Calu3 (cell line): ENCODE data around the gene TAOK1. TPM values are rescaled to one million over a fixed set of nuclear protein-coding genes. Genes with fewer than 3 reads are reported as not detected.

Source experiments
- BruUV-seq: library from RNA; stranded (reverse); fragments of 400-500 nt; replicated peaks from 2 replicates; lab custom pipeline; 2021; lab: Mats Ljungman, UMichigan
- CTCF ChIA-PET: fragments of 300-600 bp; sonication (Branson Sonifier 250); formaldehyde crosslinking; loops from one replicate; lab custom pipeline; 2022; ENCODE audit warnings: antibody characterized with exemption; lab: Charles Lee
- DNase-seq: peaks from one replicate; pipeline ENCODE4 v3.0.0; 2022
- H3K27ac Mint-ChIP-seq: one replicate; pipeline ENCODE4 v1.8.0; 2022; ENCODE audit warnings: mixed read lengths; ENCODE audit not compliant: unreplicated experiment
- H3K27me3 Mint-ChIP-seq: one replicate; pipeline ENCODE4 v1.8.0; 2022; ENCODE audit warnings: mixed read lengths; ENCODE audit not compliant: unreplicated experiment
- H3K36me3 Mint-ChIP-seq: one replicate; pipeline ENCODE4 v1.8.0; 2022; ENCODE audit warnings: mild to moderate bottlenecking, moderate library complexity, mixed read lengths; ENCODE audit not compliant: insufficient read depth, unreplicated experiment
- H3K4me1 Mint-ChIP-seq: one replicate; pipeline ENCODE4 v1.8.0; 2022; ENCODE audit warnings: mild to moderate bottlenecking, low read depth, mixed read lengths; ENCODE audit not compliant: unreplicated experiment
- H3K4me3 Mint-ChIP-seq: one replicate; pipeline ENCODE4 v1.8.0; 2022; ENCODE audit warnings: mild to moderate bottlenecking, low read depth, moderate library complexity, mixed read lengths; ENCODE audit not compliant: unreplicated experiment
- H3K9me3 Mint-ChIP-seq: one replicate; pipeline ENCODE4 v1.8.0; 2022; ENCODE audit warnings: low read depth, mixed read lengths; ENCODE audit not compliant: unreplicated experiment
- intact Hi-C: fragments of 100-400 bp; cut with micrococcal nuclease; formaldehyde crosslinking; loops from one replicate; pipeline ENCODE4 v1.10.0; 2022; ENCODE audit not compliant: unreplicated experiment
- total RNA-seq: library from RNA; stranded (reverse); gene quantifications from 2 replicates; pipeline ENCODE4 v1.2.3, GENCODE V29; 2022
- TF ChIP-seq, protein P1 (sequence below): fragments of 200-600 bp; IDR thresholded peaks from one replicate; pipeline ENCODE4 v1.8.0; 2022; ENCODE audit warnings: antibody characterized with exemption; ENCODE audit not compliant: unreplicated experiment

TAOK1 gene
- total RNA-seq, 1 experiment from 2014 or later: 78.1 TPM

DNA sequence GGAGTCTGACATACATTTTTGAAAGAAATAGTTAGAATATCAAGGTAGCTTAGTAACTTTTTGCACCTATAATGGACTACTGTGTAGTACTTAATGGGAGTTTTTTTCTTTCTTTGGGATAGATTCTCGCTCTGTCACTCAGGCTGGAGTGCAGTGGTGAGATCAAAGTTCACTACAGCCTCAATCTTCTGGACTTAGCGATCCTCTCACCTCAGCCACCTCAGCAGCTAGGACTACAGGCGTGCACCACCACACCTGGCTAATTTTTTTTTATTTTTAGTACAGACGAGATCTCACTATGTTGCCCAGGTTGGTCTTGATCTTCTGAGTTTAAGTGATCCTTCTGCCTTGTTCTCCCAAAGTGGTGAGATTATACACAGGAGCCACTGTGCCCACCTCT is 9.5 kb downstream of the TAOK1 start:
- Mint-ChIP-seq H3K27me3 (no peaks in the 10 kb centered on the region), H3K27ac (no peak overlapping the region), H3K4me1 (no peaks in the 10 kb centered on the region), H3K36me3 (peaks cover 46% of the 10 kb centered on the region), H3K9me3 (no peaks in the 10 kb centered on the region), H3K4me3 (no peak overlapping the region)
- TF ChIP-seq, protein P1, sequence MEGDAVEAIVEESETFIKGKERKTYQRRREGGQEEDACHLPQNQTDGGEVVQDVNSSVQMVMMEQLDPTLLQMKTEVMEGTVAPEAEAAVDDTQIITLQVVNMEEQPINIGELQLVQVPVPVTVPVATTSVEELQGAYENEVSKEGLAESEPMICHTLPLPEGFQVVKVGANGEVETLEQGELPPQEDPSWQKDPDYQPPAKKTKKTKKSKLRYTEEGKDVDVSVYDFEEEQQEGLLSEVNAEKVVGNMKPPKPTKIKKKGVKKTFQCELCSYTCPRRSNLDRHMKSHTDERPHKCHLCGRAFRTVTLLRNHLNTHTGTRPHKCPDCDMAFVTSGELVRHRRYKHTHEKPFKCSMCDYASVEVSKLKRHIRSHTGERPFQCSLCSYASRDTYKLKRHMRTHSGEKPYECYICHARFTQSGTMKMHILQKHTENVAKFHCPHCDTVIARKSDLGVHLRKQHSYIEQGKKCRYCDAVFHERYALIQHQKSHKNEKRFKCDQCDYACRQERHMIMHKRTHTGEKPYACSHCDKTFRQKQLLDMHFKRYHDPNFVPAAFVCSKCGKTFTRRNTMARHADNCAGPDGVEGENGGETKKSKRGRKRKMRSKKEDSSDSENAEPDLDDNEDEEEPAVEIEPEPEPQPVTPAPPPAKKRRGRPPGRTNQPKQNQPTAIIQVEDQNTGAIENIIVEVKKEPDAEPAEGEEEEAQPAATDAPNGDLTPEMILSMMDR: no peak
- no peak for DNase-seq
- CTCF ChIA-PET: no interaction called here
- BruUV-seq: no TSS peak
- intact Hi-C loops: no loop called here

DNA sequence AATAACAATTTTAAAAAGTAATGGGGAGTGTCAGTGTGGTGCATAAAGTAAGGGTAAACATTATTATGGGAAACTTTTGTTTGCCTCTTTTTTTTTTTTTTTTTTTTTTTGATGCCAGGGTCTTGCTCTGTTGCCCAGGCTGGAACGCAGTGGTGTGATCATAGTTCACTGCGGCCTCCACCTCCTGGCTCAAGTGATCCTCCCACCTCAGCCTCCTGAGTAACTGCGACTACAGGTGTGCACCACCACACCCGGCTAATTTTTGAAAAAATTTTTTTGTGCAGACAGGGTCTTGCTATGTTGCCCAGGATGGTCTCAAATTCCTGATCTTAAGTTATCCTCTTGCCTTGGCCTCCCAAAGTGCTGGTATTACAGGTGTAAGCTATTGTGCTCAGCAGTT is 10.7 kb downstream of the TAOK1 start:
- Mint-ChIP-seq H3K4me1 (no peaks in the 10 kb centered on the region), H3K36me3 (peaks cover 40% of the 10 kb centered on the region), H3K9me3 (no peaks in the 10 kb centered on the region), H3K4me3 (no peak overlapping the region), H3K27ac (no peak overlapping the region), H3K27me3 (no peaks in the 10 kb centered on the region)
- BruUV-seq: no TSS peak
- CTCF ChIA-PET: no interaction called here
- TF ChIP-seq, protein P1: no peak
- no peak for DNase-seq
- intact Hi-C loops: no loop called here

DNA sequence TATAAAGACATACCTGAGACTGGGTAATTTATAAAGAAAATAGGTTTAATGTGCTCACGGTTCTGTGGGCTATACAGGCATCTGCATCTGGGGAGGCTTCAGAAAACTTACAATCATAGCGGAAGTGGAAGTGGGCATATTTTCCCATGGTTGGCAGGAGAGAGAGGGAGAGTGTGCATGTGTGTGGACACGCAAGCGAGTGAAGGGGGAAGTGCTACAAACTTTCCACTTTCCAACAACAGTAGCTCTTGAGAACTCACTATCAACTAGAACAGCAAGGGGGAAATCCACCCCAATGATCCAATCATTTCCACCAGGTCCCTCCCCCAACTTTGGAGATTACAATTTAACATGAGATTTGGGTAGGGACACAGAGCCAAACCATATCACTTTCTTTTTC is 11.1 kb downstream of the TAOK1 start:
- Mint-ChIP-seq H3K9me3 (no peaks in the 10 kb centered on the region), H3K27me3 (no peaks in the 10 kb centered on the region), H3K27ac (no peak overlapping the region), H3K4me1 (no peaks in the 10 kb centered on the region), H3K4me3 (no peak overlapping the region), H3K36me3 (peaks cover 40% of the 10 kb centered on the region)
- TF ChIP-seq, protein P1: no peak
- DNase-seq: no peak
- CTCF ChIA-PET: no interaction called here
- BruUV-seq: no TSS peak
- intact Hi-C loops: no loop called here

DNA sequence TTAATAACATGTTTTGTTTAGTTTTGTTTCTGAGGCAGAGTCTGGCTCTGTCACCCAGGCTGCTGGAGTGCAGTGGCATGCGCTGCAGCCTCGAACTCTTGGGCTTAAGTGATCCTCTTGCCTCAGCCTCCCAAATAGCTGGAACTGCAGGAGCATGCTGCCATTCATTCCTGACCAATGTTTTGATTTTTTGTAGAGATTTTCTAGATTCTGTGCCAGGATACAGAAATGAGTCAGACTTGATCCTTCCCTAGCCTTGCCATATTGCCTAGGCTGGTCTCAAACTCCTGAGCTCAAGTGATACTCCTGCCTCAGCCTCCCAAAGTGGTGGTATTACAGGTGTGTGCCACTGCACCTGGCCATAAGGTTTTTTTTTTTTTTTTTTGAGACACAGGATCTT is 17.7 kb downstream of the TAOK1 start:
- no peaks in the 10 kb centered on the region for H3K9me3 Mint-ChIP-seq
- H3K4me1 Mint-ChIP-seq: peaks cover 11% of the 10 kb centered on the region
- intact Hi-C loops: no loop called here
- CTCF ChIA-PET: interaction anchor here (0.6 kb wide), 1 partner anchor 24 kb away, joined by 5 read pairs; no protein-coding TSS in a partner anchor
- DNase-seq: no peak
- no peak overlapping the region for H3K4me3 Mint-ChIP-seq
- no peaks in the 10 kb centered on the region for H3K27me3 Mint-ChIP-seq
- TF ChIP-seq, protein P1: no peak
- BruUV-seq: no TSS peak
- H3K27ac Mint-ChIP-seq: no peak overlapping the region
- peaks cover 31% of the 10 kb centered on the region for H3K36me3 Mint-ChIP-seq
